ENCODE results near the gene ABCA7. TPM values are rescaled to one million over a fixed set of nuclear protein-coding genes. Genes with fewer than 3 reads are reported as not detected.
A peak's percentile ranks its signal among the peaks of the same experiment; 100 is the strongest.

ABCA7 gene
- total and polyA plus RNA-seq, 2 of the 13 experiments (the other 11 are each of a cell fraction or from before 2014, with no cell fraction given): 4.4 to 32.4 TPM

DNA sequence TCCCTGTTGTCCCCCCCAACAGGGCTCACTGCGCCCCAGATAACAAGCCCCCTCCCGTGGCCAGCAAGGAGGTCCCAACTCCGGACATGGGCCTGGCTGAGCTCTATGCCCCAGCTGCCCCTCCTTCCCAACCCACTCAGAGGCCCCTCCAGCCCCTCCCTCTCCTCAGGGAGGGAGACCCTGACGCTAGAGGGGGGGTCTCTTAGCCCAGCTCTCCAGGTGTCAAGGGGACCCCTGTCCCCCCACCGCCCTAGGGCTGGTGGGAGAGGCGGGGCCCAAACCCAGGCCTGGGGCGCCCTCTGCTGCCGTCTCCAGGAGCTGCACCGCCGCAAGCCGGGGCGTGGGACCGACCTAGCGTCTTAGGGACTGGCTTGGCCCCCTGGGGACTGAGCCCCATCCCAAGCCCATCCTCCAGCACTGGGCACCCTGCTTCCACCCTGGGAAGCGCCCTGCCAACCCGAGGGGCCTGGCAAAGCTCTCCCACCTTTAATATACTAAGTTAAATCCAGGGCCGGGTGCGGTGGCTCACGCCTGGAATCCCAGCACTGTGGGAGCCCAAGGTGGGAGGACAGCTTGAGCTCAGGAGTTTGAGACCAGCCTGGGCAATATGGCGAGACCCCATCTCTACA lies 38.3 kb upstream of the ABCA7 start (continued):
- no peak for TF ChIP-seq ZNF101 (CRISPR knock-in tag; IDR thresholded peaks at IDR 0.05; ENCODE audit: borderline replicate concordance, low read depth)
- no peak for TF ChIP-seq ZBTB25 (CRISPR knock-in tag; IDR thresholded peaks at IDR 0.05)
- TF ChIP-seq ZNF75D (CRISPR knock-in tag; IDR thresholded peaks at IDR 0.05; ENCODE audit: borderline replicate concordance): no peak
- peak; percentile 40; the same call in 1 of the 2 replicates for TF ChIP-seq IKZF5 (CRISPR knock-in tag; IDR thresholded peaks at IDR 0.05)
- no peak for TF ChIP-seq ZSCAN29 (CRISPR knock-in tag; conservative IDR thresholded peaks at IDR 0.05)
- TF ChIP-seq ZNF639 (CRISPR knock-in tag; conservative IDR thresholded peaks at IDR 0.05): no peak
- TF ChIP-seq ZNF703 (CRISPR knock-in tag; IDR thresholded peaks at IDR 0.05; ENCODE audit: borderline replicate concordance): no peak
- TF ChIP-seq LCORL (IDR thresholded peaks at IDR 0.05): no peak
- TF ChIP-seq LCORL (CRISPR knock-in tag; IDR thresholded peaks at IDR 0.05): peak; percentile 45; the same call in 1 of the 2 replicates
- TF ChIP-seq ZNF282 (IDR thresholded peaks at IDR 0.05; ENCODE audit: partially characterized antibody): no peak
- no peak for TF ChIP-seq SP1 (IDR thresholded peaks at IDR 0.05)
- peak; percentile 24; the same call in 1 of the 2 replicates for TF ChIP-seq SP1 (CRISPR knock-in tag; IDR thresholded peaks at IDR 0.05)
- TF ChIP-seq, protein P1, sequence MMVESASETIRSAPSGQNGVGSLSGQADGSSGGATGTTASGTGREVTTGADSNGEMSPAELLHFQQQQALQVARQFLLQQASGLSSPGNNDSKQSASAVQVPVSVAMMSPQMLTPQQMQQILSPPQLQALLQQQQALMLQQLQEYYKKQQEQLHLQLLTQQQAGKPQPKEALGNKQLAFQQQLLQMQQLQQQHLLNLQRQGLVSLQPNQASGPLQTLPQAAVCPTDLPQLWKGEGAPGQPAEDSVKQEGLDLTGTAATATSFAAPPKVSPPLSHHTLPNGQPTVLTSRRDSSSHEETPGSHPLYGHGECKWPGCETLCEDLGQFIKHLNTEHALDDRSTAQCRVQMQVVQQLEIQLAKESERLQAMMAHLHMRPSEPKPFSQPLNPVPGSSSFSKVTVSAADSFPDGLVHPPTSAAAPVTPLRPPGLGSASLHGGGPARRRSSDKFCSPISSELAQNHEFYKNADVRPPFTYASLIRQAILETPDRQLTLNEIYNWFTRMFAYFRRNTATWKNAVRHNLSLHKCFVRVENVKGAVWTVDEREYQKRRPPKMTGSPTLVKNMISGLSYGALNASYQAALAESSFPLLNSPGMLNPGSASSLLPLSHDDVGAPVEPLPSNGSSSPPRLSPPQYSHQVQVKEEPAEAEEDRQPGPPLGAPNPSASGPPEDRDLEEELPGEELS (CRISPR knock-in tag; IDR thresholded peaks at IDR 0.05): no peak
- no peak for TF ChIP-seq DR1 (CRISPR knock-in tag; IDR thresholded peaks at IDR 0.05)
- TF ChIP-seq, protein P2, sequence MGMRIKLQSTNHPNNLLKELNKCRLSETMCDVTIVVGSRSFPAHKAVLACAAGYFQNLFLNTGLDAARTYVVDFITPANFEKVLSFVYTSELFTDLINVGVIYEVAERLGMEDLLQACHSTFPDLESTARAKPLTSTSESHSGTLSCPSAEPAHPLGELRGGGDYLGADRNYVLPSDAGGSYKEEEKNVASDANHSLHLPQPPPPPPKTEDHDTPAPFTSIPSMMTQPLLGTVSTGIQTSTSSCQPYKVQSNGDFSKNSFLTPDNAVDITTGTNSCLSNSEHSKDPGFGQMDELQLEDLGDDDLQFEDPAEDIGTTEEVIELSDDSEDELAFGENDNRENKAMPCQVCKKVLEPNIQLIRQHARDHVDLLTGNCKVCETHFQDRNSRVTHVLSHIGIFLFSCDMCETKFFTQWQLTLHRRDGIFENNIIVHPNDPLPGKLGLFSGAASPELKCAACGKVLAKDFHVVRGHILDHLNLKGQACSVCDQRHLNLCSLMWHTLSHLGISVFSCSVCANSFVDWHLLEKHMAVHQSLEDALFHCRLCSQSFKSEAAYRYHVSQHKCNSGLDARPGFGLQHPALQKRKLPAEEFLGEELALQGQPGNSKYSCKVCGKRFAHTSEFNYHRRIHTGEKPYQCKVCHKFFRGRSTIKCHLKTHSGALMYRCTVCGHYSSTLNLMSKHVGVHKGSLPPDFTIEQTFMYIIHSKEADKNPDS (CRISPR knock-in tag; IDR thresholded peaks at IDR 0.05): no peak
- no peak for TF ChIP-seq BCLAF1 (IDR thresholded peaks at IDR 0.05)
- TF ChIP-seq RBM39 (IDR thresholded peaks at IDR 0.05; ENCODE audit: low read depth, low read length, poor library complexity, severe bottlenecking): peak; percentile 70
- TF ChIP-seq, protein P3, sequence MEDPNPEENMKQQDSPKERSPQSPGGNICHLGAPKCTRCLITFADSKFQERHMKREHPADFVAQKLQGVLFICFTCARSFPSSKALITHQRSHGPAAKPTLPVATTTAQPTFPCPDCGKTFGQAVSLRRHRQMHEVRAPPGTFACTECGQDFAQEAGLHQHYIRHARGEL (CRISPR knock-in tag; IDR thresholded peaks at IDR 0.05): no peak
- no peak for TF ChIP-seq ZKSCAN8 (CRISPR knock-in tag; IDR thresholded peaks at IDR 0.05; ENCODE audit: borderline replicate concordance)

Data from HepG2 (cell line).